NCI-H345 (cell line): ENCODE results near the gene GCM1.
"Not testable (repeated sequence)": the region's sequence is repeated elsewhere in the genome, so short reads cannot be mapped to it uniquely, and the experiment has no call there.

Experiments
- DNase-seq: peaks from one replicate; lab custom pipeline; 2025; lab: John Stamatoyannopoulos, UW

The GCM1 gene

GRCh38 chr6:53148684-53149083 is at the start of gene GCM1:
TSS of gene GCM1 (minus strand) at chr6:53148841. CDS start at chr6:53145632, 3,209 bp downstream.
- no peak for DNase-seq

DNA sequence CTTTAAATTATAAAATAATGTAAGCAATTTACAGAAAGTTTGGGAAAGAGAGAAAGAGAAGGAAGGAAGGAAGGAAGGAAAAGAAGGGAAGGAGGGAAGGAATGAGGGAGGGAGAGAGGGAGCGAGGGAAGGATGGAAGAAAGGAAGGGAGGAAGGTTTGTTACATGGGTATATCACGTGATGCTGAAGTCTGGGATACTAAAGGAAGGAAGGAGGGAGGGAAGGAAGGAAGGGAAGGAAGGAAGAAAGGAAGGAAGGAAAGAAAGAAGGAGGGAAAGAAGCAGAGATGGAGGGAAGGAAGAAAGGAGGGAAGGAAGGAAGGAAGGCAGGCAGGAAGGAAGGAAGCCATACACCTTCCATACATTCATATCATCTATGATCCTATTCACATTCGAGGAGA is 48.9 kb upstream of the GCM1 start:
- DNase-seq: no peak

DNA sequence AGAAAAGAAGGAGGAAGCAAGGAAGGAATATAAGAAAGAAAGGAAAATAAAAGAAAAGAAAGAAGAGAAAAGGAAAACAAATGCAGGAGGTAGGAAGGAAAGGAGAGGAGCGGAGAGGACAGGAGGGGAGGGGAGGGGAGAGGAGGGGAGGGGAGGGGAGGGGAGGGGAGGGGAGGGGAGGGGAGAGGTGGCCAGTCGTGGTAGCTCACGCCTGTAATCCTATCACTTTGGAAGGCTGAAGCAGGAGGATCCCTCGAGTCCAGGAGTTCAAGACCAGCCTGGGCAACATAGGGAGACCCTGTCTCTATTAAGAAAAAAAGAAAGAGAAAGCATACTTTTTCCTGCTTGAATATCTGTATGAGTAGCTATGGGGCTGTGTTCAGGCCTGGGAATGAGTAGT is 46.4 kb upstream of the GCM1 start:
- DNase-seq: no peak

- DNase-seq: peak; percentile 81
These were observed 44.1 kb upstream of the GCM1 start for GRCh38 chr6:53192682-53193188.

GRCh38 chr6:53189554-53189953 is 40.9 kb upstream of the GCM1 start:
- DNase-seq: no peak

- DNase-seq: no peak
These were observed 40.2 kb upstream of the GCM1 start for GRCh38 chr6:53188833-53189232.

DNA sequence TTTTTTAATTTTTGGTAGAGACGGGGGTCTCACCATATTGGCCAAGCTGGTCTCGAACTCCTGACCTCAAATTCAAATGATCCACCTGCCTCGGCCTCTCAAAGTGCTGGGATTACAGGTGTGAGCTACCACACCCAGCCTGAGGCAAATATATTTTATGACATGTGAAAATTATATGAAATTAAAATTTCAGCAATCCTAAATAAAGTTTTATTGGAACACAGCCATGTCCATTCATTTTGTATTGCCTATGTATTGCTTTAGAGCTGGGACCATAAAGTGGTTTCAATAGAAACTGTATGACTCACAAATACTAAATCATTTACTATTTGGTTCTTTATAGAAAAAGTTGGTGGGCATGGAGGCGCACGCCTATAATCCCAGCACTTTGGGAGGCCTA is 32.0 kb upstream of the GCM1 start:
- DNase-seq: no peak

GRCh38 chr6:53179961-53180651 is 31.5 kb upstream of the GCM1 start:
- peak; percentile 95 for DNase-seq

DNA sequence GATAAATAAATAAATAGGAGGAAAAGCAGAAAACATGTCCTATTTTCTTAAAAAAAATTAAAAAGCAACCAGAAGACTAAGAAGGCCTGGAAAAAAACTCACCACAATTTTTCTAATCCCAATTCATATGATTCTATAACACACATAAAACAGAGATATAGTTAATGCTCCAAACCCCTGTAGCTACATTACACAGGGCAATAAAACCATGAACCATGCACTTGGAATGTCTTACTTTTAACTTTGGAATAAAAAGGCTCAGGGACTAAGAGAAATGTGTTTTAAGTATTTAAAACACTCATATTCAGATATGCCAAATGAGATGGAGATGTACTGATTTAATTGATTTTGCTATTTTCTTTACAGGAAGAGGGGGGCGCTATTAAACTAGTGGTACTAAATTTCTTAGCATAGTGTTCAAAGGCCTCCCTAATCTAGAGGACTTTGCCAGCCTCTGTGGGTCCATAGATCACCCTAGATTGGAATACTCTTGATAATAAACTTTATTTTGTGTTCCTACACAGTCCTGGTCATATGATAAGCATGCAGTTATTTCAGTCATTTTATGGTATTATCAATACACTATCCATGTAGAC is 30.3 kb upstream of the GCM1 start:
- no peak for DNase-seq

- no peak for DNase-seq
These were observed 26.4 kb upstream of the GCM1 start for GRCh38 chr6:53175027-53175426.

GRCh38 chr6:53172468-53172803 is 23.8 kb upstream of the GCM1 start:
- no peak for DNase-seq

- DNase-seq: peak; percentile 77
These were observed 23.2 kb upstream of the GCM1 start for GRCh38 chr6:53171605-53172467.

DNA sequence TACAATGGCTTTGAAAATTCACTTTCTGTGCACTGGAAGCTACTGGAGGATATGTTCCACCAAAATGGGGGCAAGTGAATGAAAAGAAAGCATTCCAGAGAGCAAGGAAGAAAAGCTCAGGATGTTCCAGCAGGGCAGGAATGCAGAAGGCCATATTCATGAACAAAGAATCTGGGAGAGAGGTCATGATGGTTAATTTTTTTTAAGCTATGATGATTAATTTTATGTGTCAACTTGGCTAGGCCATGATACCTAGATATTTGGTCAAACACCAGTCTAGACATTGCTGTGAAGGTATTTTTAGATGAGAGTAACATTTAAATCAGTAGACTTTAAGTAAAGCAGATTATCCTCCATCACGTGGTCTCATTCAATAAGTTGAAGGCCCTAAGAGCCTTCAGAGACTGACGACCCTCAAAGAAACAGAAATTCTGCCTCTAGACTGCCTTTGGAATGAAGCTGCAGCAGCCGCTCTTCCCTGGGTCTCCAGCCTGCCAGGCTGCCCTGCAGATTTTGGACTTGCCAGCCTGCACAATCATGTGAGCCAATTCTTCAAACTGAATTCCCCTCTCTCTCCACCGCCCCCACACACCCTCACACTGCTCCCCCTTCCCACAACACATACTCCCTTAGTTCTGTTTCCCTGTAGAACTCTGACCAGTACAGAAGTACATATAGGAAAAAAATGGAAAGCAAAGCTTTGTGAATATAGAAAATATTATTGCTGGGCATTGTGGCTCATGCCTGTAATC is 20.1 kb upstream of the GCM1 start:
- DNase-seq: no peak

DNA sequence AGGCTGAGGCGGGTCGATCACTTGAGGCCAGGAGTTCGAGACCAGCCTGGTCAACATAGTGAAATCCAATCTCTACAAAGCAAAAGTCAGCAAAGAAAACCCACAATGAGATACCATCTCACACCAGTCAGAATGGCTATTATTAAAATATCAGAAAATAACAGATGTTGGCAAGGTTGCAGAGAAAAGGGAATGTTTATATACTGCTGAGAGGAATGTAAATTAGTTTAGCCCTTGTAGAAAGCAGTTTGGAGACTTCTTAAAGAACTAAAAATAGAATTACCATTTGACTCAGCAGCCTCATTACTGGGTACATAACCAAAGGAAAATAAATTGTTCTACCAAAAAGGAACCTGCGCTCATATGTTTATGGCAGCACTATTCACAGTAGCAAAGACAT is 16.7 kb upstream of the GCM1 start:
- no peak for DNase-seq

GRCh38 chr6:53162606-53163005 is 14.0 kb upstream of the GCM1 start:
- DNase-seq: no peak

- DNase-seq: no peak
These were observed 12.9 kb upstream of the GCM1 start for GRCh38 chr6:53161481-53162009.

GRCh38 chr6:53159558-53159957 is 10.9 kb upstream of the GCM1 start:
- DNase-seq: no peak

- not testable (repeated sequence) for DNase-seq
These were observed 9.4 kb upstream of the GCM1 start for GRCh38 chr6:53158076-53158475.

DNA sequence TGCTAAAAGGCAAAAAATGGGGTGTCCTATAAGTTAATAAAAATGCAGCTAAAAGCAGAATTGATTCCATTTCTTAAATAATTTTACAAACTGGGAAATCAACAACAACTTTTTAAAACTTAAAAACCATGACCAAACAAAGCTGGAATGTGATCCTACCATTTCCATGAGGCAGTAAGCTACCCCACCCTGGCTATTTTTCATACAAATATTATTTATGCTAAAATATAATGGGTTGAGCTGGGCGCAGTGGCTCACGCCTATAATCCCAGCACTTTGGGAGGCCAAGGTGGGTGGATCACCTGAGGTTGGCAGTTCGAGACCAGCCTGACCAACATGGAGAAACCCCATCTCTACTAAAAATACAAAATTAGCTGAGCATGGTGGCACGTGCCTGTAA is 6.6 kb upstream of the GCM1 start:
- DNase-seq: not testable (repeated sequence)

DNA sequence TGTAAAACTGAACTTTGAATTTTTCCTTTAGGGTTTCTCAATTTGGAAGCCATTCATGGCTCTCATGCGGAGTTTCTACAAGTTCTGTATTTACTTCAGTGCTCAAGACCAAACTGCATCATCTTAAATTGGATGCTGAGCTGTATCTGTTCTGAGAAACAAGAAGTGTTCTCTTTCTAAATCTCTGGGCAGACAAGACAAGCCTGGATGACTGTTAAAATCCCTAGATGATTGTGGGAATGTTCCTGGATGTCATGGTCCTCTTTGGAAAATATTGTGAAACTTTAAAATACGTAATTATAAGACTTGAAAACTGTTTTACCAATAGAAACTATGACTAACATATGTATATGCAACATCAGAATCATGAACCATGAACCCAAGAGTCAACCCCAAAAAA is 6.2 kb upstream of the GCM1 start:
- DNase-seq: no peak

GRCh38 chr6:53154071-53154470 is 5.4 kb upstream of the GCM1 start:
- DNase-seq: no peak

DNA sequence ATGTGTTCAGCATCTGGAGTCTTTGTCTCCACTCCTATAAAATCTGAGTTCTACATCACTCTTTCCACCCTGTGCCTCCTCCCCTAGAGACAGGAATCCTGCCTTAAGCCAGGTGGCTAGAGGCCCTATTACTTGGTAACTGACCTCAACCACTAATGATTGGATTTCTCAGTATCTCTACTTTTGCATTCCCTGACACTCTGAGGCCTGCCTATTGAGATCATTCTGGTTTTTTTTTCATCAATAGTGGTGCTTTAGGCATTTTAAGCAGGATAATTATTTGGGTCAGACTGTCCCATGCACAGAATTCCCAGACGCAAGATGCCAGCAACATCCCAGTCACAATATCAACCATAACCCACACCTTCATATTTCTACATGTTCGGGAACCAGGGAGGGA is 3.9 kb upstream of the GCM1 start:
- DNase-seq: no peak
